ENCODE results near the gene DNAAF9.

Gene DNAAF9

DNA sequence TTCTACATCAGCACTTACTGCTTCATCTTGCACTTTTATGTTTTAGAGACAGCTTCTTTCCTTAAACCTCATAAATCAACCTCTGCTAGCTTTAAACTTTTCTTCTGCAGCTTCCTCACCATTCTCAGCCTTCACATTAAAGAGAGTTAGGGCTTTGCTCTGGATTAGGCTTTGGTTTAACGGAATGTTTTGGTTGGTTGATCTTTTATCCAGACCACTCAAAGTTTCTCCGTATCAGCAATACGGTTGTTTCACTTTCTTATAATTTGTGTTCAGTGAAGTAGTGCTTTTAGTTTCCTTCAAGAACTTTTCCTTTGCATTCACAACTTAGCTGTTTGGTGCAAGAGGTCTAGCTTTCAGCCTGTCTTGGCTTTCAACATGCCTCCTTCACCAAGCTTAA, 40.4 kb downstream of the DNAAF9 start:
- no peak for ATAC-seq

DNA sequence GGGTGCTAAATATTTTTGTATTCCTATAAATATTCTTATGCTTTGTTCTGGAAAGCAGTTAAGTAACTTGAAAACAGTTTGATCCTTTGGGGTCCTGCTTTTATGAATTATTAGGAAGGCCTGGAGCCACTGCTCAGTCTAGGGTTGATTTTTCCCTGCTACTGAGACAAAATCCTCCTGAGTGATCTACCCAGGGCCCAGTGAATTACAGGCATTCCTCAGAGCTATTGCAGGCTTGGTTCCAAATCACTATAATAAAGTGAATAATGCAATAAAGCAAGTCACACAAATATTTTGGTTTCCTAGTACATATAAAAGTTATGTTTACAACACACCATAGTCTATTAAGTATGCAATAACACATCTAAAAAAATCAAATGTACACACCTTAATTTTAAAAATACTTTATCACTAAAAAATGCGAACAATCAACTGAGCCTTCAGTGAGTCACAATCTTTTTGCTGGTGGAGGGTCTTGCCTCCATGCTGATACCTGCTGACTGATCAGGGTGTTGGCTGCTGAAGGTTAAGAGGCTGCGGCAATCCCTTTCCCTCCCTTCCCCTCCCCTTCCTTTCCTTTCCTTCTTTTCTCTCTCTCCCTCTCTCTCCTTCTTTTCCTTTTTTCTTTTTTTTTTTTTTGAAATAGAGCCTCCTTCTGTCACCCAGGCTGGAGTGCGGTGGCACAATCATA, 43.0 kb downstream of the DNAAF9 start:
- no peak for ATAC-seq

GRCh38 chr20:3360752-3361151, 46.7 kb downstream of the DNAAF9 start:
- ATAC-seq = no peak

- no peak for ATAC-seq
Measured at GRCh38 chr20:3358676-3359340, 48.7 kb downstream of the DNAAF9 start.
